ENCODE results near the gene CTNNBL1.

The CTNNBL1 gene

DNA sequence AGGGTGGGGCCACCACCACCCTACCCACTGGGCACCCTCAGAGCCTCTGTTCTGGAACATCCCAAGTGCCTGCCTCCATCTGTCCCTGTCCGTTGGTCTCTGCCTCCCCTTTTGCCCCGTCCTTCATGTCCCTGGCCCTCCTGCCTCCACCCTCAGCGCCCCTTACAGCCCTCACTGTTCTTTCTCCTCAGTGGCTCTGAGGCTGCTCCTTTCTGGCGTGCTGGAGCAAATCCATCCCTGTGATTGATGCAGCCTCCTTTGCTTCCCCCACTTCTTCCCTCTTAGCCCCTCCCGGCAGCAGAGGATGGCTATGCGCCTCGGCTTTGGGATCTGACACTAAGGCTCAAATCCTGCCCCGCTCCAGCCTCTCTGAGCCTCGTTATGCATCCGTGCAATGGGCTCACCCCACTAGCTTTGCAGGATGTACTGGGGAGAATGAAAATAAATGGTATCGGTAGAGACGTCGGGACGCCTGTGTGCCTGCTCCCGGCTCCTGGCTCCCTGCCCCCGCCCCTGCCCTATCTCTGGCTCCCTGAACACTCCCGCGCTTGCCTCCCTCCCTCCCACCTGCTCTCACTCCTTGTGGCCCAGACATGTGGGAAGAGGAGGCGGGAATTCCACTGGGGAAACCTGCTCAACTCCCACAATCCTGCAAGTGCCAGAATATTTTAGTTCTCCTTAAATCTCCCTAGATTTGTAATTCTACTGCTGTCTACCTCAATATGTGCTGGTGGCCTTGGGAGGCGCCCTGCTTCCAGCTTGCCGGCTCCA is 222.2 kb downstream of the CTNNBL1 start:
- no peak for DNase-seq (ENCODE audit: low read depth, low spot score)

DNA sequence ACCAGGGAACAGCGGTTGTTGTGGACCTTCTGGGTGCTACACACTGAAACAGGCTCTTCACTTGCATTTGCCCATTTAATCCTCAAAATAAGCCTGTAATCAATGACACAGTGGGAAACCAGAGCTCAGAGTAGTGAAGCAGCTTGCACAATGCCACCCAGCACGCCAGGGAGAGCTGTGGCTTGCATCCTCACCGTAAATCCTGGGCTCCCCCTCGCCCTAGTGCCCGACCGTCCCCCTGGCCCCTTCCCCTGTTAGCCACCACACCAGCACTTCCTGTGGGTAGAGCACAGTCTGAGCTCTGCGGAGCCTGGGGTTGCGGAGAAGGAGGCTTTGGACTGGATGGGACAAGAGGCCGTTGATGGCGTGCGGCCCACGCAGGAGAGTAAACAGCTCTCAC is 223.6 kb downstream of the CTNNBL1 start:
- no peak for DNase-seq (ENCODE audit: low read depth, low spot score)

GRCh38 chr20:37918035-37918434 is 224.2 kb downstream of the CTNNBL1 start:
- DNase-seq (ENCODE audit: low read depth, low spot score): no peak

GRCh38 chr20:37919389-37920040 is 225.7 kb downstream of the CTNNBL1 start:
- DNase-seq (ENCODE audit: low read depth, low spot score): no peak

DNA sequence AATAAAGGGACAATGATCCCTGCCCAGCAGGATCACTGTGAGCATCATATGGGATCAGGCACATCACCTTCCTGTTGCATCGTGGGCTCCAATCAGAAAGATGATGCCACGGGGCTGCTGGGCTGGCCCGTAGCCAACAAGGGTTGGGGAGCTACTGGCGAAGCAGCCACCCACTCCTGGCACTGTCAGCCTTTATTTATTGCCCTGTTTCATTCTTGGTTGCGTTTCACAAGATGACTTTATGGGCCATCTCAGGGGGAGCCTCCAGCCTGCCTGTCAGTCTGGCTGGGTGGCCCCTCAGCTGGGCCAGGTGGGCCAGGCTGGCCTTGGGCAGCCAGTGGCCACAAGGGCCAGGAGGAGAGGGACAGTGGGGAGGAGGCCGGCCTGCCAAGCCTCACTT is 226.4 kb downstream of the CTNNBL1 start:
- DNase-seq (ENCODE audit: low read depth, low spot score): no peak

DNA sequence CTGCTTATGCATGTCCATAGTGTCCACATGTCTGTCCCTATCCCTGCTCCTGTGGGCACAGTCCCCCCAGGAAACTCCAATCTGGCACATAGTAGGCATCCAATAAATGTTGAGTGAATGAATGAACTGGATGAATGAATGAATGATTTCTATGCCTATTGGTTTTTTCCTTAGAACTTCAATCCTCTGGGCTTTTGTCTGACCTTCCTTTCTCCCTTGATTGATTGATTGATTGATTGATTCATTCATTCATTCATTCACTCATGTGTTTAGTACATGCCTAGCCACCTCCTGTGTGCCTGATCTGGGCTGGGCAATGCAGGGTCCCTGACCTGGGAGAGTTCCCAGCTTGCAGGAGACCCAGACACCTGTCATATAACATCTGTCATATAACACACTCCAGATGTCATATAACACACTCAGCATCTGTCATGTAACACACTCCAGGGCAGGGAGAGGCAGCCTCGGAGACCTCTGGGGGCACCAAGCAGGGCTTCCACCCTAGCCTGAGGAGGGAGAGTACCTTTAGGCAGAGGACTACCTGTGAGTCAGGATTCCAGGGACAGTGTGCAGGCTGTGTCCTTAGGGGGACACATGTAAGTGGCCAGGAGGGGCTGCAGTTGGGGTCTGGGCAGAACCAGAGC is 227.0 kb downstream of the CTNNBL1 start:
- DNase-seq (ENCODE audit: low read depth, low spot score): no peak

- no peak for DNase-seq (ENCODE audit: low read depth, low spot score)
Measured at GRCh38 chr20:37921341-37921929, 227.6 kb downstream of the CTNNBL1 start.

Data from activated naive CD8-positive, alpha-beta T cell treated with anti-CD3 and anti-CD28 coated beads, Interleukin-2, amount 50 U/mL, for 16 hours (primary cell).